ENCODE measurements around the gene PPP1R10. TPM values are rescaled to one million over a fixed set of nuclear protein-coding genes. Genes with fewer than 3 reads are reported as not detected.
A peak's percentile ranks its signal among the peaks of the same experiment; 100 is the strongest.
"Not testable (repeated sequence)": the region's sequence is repeated elsewhere in the genome, so short reads cannot be mapped to it uniquely, and the experiment has no call there.

Gene PPP1R10
- 10 to 100 TPM; 49.1 to 72.2 (median 57.0) TPM for total RNA-seq

GRCh38 chr6:30616811-30617564 is at the start of gene PPP1R10:
PPP1R10 (minus strand) TSS chr6:30617243; CDS start chr6:30609944, 7,299 bp downstream.
- H3K27ac ChIP-seq: peak within 1 kb of the TSS; percentile 97 to 100 (median 98)
- H3K9me3 ChIP-seq: no peaks in the 10 kb centered on the region
- peaks cover 32 to 35% of the 10 kb centered on the region in 2 donors for H3K36me3 ChIP-seq
- H3K27me3 ChIP-seq: no peaks in the 10 kb centered on the region
- peaks cover 35 to 36% of the 10 kb centered on the region in 2 donors for H3K4me1 ChIP-seq
- DNase-seq: peak; percentile 99
- intact Hi-C loops (cut with DNase I): no loop called here
- peak; percentile 99 to 100 for TF ChIP-seq POLR2A (IDR thresholded peaks at IDR 0.05)
- TF ChIP-seq, protein P1, sequence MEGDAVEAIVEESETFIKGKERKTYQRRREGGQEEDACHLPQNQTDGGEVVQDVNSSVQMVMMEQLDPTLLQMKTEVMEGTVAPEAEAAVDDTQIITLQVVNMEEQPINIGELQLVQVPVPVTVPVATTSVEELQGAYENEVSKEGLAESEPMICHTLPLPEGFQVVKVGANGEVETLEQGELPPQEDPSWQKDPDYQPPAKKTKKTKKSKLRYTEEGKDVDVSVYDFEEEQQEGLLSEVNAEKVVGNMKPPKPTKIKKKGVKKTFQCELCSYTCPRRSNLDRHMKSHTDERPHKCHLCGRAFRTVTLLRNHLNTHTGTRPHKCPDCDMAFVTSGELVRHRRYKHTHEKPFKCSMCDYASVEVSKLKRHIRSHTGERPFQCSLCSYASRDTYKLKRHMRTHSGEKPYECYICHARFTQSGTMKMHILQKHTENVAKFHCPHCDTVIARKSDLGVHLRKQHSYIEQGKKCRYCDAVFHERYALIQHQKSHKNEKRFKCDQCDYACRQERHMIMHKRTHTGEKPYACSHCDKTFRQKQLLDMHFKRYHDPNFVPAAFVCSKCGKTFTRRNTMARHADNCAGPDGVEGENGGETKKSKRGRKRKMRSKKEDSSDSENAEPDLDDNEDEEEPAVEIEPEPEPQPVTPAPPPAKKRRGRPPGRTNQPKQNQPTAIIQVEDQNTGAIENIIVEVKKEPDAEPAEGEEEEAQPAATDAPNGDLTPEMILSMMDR (IDR thresholded peaks at IDR 0.05): no peak
- 0% methylated on average over 40 of the region's 40 CpGs for WGBS, 2 donors
- peak within 1 kb of the TSS; percentile 74 to 88 (median 87) for H3K4me3 ChIP-seq (replicated peaks in 1 of 3)

DNA sequence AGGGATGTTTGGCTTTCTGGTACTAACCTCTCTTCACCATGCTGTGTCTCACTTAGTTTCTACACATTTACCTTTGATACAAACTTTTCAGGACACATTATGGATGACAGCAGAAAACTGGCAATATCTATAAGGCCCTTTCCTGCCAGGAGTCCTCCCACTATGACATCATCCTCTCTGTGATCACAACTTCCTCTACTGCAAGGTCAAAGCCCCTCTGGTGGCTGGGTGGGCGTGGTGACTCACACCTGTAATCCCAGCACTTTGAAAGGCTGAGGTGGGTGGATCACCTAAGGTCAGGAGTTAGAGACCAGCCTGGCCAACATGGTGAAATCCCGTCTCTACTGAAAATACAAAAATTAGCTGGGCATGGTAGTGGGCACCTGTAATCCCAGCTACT is 49.3 kb upstream of the PPP1R10 start:
- 86 to 88% methylated on average over 2 of the region's 2 CpGs for WGBS, 2 donors

DNA sequence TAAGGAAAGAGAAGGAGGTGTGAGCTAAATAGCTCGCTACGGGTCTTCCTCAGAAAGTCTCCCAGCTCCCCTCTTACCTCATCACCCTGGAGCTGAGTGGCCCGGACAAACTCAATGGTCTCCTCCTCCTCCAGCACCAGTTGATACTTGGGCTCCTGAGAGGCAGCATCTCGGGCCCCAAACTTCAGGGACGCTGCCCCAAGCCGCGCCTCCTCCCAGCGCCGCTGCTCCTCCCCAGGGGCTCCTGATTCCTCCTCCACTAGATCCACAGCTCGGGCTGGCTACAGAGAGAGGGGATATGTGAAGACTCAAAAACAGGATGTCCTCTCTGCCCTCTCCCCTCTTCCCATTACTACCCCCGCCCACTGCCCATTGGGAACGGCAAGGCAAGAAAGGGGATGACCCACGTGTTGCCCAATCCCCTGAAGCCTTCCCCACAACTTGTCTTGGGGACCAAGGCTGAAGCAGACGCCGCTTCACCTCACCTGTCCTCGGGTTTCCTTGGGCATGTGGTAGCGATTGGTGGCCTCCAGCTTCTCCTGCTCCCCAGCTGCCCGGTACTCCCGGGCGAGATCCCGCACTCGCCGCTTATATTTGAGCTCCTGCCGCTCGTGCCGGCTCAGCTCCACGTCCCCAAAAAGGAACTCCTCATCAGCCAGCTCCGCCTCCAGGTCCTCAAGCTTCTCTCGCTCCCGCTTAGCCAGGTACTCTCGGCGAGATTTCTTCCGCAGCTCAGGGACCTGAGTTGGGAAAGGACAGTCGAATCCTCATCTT is 48.1 kb upstream of the PPP1R10 start:
- DNase-seq: no peak
- WGBS, 2 donors: 94% methylated on average over 34 of the region's 34 CpGs
- no peaks in the 10 kb centered on the region for H3K9me3 ChIP-seq
- H3K4me3 ChIP-seq (replicated peaks in 1 of 3): no peak overlapping the region
- peaks cover 62 to 82% of the 10 kb centered on the region in 2 donors for H3K36me3 ChIP-seq
- intact Hi-C loops (cut with DNase I): no loop called here
- TF ChIP-seq POLR2A (IDR thresholded peaks at IDR 0.05): no peak
- TF ChIP-seq, protein P1 (IDR thresholded peaks at IDR 0.05): no peak
- no peaks in the 10 kb centered on the region for H3K4me1 ChIP-seq
- H3K27ac ChIP-seq: no peak overlapping the region
- no peaks in the 10 kb centered on the region for H3K27me3 ChIP-seq

More for the DNA sequence above, 49.3 kb upstream of the PPP1R10 start:
- H3K9me3 ChIP-seq; H3K27ac ChIP-seq; H3K4me1 ChIP-seq; H3K4me3 ChIP-seq (replicated peaks in 1 of 3); DNase-seq; intact Hi-C loops (cut with DNase I); H3K27me3 ChIP-seq: not testable (repeated sequence)
- peaks cover 59 to 83% of the 10 kb centered on the region in 2 donors for H3K36me3 ChIP-seq

GRCh38 chr6:30657922-30658321 is 40.9 kb upstream of the PPP1R10 start:
- H3K4me3 ChIP-seq (replicated peaks in 1 of 3); H3K4me1 ChIP-seq; H3K27ac ChIP-seq; intact Hi-C loops (cut with DNase I); H3K27me3 ChIP-seq; H3K9me3 ChIP-seq; DNase-seq: not testable (repeated sequence)
- WGBS, 2 donors: 95% methylated on average over 5 of the region's 5 CpGs
- H3K36me3 ChIP-seq: peaks cover 76 to 88% of the 10 kb centered on the region in 2 donors

GRCh38 chr6:30657454-30657853 is 40.4 kb upstream of the PPP1R10 start:
- no peaks in the 10 kb centered on the region for H3K9me3 ChIP-seq
- DNase-seq: no peak
- no peak overlapping the region for H3K4me3 ChIP-seq (replicated peaks in 1 of 3)
- H3K36me3 ChIP-seq: peaks cover 76 to 90% of the 10 kb centered on the region in 2 donors
- no peaks in the 10 kb centered on the region for H3K27me3 ChIP-seq
- no peak overlapping the region for H3K27ac ChIP-seq
- intact Hi-C loops (cut with DNase I): no loop called here
- TF ChIP-seq, protein P1 (IDR thresholded peaks at IDR 0.05): no peak
- TF ChIP-seq POLR2A (IDR thresholded peaks at IDR 0.05): no peak
- no peaks in the 10 kb centered on the region for H3K4me1 ChIP-seq

- no peak overlapping the region for H3K27ac ChIP-seq
- no peaks in the 10 kb centered on the region for H3K4me1 ChIP-seq
- DNase-seq: no peak
- H3K27me3 ChIP-seq: no peaks in the 10 kb centered on the region
- 83 to 85% methylated on average over 1 to 7 of the region's 7 CpGs for WGBS, 2 donors
- no peak overlapping the region for H3K4me3 ChIP-seq (replicated peaks in 1 of 3)
- H3K9me3 ChIP-seq: no peaks in the 10 kb centered on the region
- no peak for TF ChIP-seq POLR2A (IDR thresholded peaks at IDR 0.05)
- TF ChIP-seq, protein P1 (IDR thresholded peaks at IDR 0.05): no peak
- intact Hi-C loops (cut with DNase I): no loop called here
- peaks cover 76 to 90% of the 10 kb centered on the region in 2 donors for H3K36me3 ChIP-seq
These were observed 39.5 kb upstream of the PPP1R10 start for GRCh38 chr6:30656513-30656912.

All from thyroid gland (tissue), 4 donors.